ENCODE results near the gene MALT1. TPM values are rescaled to one million over a fixed set of nuclear protein-coding genes. Genes with fewer than 3 reads are reported as not detected.

MALT1 gene
- total and polyA plus RNA-seq, 2 donors (not counting 1 experiment from before 2014, with no cell fraction given): 42.4 to 81.2 TPM

DNA sequence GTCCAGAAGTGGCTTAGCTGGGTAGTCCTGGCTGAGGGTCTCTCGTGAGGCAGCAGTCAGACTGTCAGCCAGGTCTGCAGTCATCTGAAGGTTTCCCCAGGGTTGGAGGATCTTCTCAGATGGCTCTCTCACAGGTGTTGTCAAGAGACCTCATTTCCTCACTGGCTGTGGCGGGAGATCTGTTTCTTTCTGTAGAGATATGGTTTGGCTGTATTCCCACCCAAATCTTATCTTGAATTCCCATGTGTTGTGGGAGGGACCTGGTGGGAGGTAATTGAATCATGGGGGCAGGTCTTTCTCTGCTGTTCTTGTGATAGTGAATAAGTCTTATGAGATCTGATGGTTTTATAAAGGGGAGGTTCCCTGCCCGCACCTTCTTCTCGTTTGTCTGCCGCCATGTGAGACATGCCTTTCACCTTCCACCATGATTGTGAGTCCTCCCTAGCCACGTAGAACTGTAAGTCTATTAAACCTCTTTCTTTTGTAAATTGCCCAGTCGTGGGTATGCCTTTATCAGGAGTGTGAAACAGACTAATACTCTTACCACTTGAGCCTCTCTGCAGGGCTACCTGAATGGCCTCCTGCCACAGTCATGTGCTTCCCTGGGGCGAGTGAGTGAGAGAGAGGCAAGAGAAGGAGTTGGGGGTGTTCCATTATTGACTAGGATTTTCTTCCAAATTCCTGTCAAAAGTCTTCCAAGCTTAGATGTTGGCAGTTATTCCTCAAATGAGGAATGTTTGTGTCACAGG is 23.6 kb downstream of the MALT1 start:
- H3K4me1 ChIP-seq (ENCODE audit: control insufficient read depth in 2 of 2, insufficient read depth in 2 of 2, low read length in 2 of 2): peaks cover 0 to 2% of the 10 kb centered on the region in 2 donors
- no peak for DNase-seq
- Mint-ChIP-seq H3K27ac (peak overlapping the region; percentile 62), H3K27me3 (no peaks in the 10 kb centered on the region), H3K4me1 (peaks cover 33% of the 10 kb centered on the region), H3K4me3 (no peak overlapping the region), H3K9me3 (ENCODE audit: insufficient read depth) (no peaks in the 10 kb centered on the region)
- 82% methylated on average over 5 of the region's 8 CpGs for WGBS (ENCODE audit: insufficient coverage)
- H3K4me3 ChIP-seq (ENCODE audit: control extremely low read depth in 1 of 5, extremely low read depth in 1 of 5, insufficient read depth in 1 of 5, low read depth in 2 of 5, low read length in 4 of 5): no peak overlapping the region
- intact Hi-C loops (cut with micrococcal nuclease): no loop called here
- H3K4me2 ChIP-seq (replicated peaks; ENCODE audit: low read depth, low read length, poor library complexity, severe bottlenecking): no peak overlapping the region
- no peak overlapping the region for H2AFZ ChIP-seq (ENCODE audit: insufficient read depth, low read depth, low read length, poor library complexity, severe bottlenecking)
- TF ChIP-seq EZH2 (IDR thresholded peaks at IDR 0.05; ENCODE audit: borderline replicate concordance, insufficient read depth, low read depth, low read length, poor library complexity, severe bottlenecking) (no peak), CTCF (IDR thresholded peaks at IDR 0.05) (no peak)
- no peaks in the 10 kb centered on the region for H3K9me3 ChIP-seq (ENCODE audit: control extremely low read depth in 1 of 3, control insufficient read depth in 2 of 3, insufficient read depth in 1 of 3, low read length in 2 of 3)
- POLR2A ChIA-PET: no interaction called here
- no peak for ATAC-seq (ENCODE audit: low read depth)
- no peaks in the 10 kb centered on the region for H3K27me3 ChIP-seq (replicated peaks in 1 of 4; ENCODE audit: control extremely low read depth in 1 of 4, control insufficient read depth in 3 of 4, insufficient read depth in 4 of 4, low read length in 3 of 4)
- H4K20me1 ChIP-seq (ENCODE audit: control insufficient read depth, insufficient read depth, low read length, poor library complexity, severe bottlenecking): peaks cover 81% of the 10 kb centered on the region
- H3K79me2 ChIP-seq (ENCODE audit: control insufficient read depth, insufficient read depth, low read length): peaks cover 79% of the 10 kb centered on the region
- no peak overlapping the region for H3K27ac ChIP-seq (ENCODE audit: low read length in 2 of 2)
- H3K9ac ChIP-seq (ENCODE audit: low read length): no peak overlapping the region
- peaks cover 3 to 53% of the 10 kb centered on the region in 2 experiments for H3K36me3 ChIP-seq (replicated peaks in 1 of 2; ENCODE audit: control extremely low read depth in 1 of 2, control insufficient read depth in 1 of 2, extremely low read depth in 1 of 2, insufficient read depth in 2 of 2, low read length in 1 of 2)
- CTCF ChIA-PET: interaction anchor here (0.6 to 1.2 kb wide), 2 partner anchors 24 to 74 kb away, joined by 4 to 7 read pairs; partner anchors contain the start of gene MALT1

- no peak for TF ChIP-seq EZH2 (IDR thresholded peaks at IDR 0.05; ENCODE audit: borderline replicate concordance, insufficient read depth, low read depth, low read length, poor library complexity, severe bottlenecking)
- no peak for TF ChIP-seq CTCF (IDR thresholded peaks at IDR 0.05)
- Histone ChIP-seq H3K4me3 (ENCODE audit: control extremely low read depth in 1 of 5, extremely low read depth in 1 of 5, insufficient read depth in 1 of 5, low read depth in 2 of 5, low read length in 4 of 5) (no peak overlapping the region), H3K36me3 (replicated peaks in 1 of 2; ENCODE audit: control extremely low read depth in 1 of 2, control insufficient read depth in 1 of 2, extremely low read depth in 1 of 2, insufficient read depth in 2 of 2, low read length in 1 of 2) (peaks cover 2 to 52% of the 10 kb centered on the region in 2 experiments), H4K20me1 (ENCODE audit: control insufficient read depth, insufficient read depth, low read length, poor library complexity, severe bottlenecking) (peaks cover 78% of the 10 kb centered on the region), H3K9ac (ENCODE audit: low read length) (no peak overlapping the region), H3K4me2 (replicated peaks; ENCODE audit: low read depth, low read length, poor library complexity, severe bottlenecking) (no peak overlapping the region), H2AFZ (ENCODE audit: insufficient read depth, low read depth, low read length, poor library complexity, severe bottlenecking) (no peak overlapping the region), H3K4me1 (ENCODE audit: control insufficient read depth in 2 of 2, insufficient read depth in 2 of 2, low read length in 2 of 2) (peaks cover 0 to 2% of the 10 kb centered on the region in 2 donors), H3K27me3 (replicated peaks in 1 of 4; ENCODE audit: control extremely low read depth in 1 of 4, control insufficient read depth in 3 of 4, insufficient read depth in 4 of 4, low read length in 3 of 4) (no peaks in the 10 kb centered on the region), H3K9me3 (ENCODE audit: control extremely low read depth in 1 of 3, control insufficient read depth in 2 of 3, insufficient read depth in 1 of 3, low read length in 2 of 3) (no peaks in the 10 kb centered on the region), H3K27ac (ENCODE audit: low read length in 2 of 2) (no peak overlapping the region), H3K79me2 (ENCODE audit: control insufficient read depth, insufficient read depth, low read length) (peaks cover 71% of the 10 kb centered on the region)
- ATAC-seq (ENCODE audit: low read depth): no peak
- ChIA-PET POLR2A (no interaction called here), CTCF (interaction anchor here (0.7 to 1.2 kb wide), 2 partner anchors 23 to 25 kb away, joined by 3 to 7 read pairs; partner anchors contain the start of gene MALT1)
- no peaks in the 10 kb centered on the region for H3K9me3 Mint-ChIP-seq (ENCODE audit: insufficient read depth)
- H3K4me3 Mint-ChIP-seq: no peak overlapping the region
- 100% methylated on average over 2 of the region's 5 CpGs for WGBS (ENCODE audit: insufficient coverage)
- peak overlapping the region; percentile 54 for H3K27ac Mint-ChIP-seq
- no peaks in the 10 kb centered on the region for H3K27me3 Mint-ChIP-seq
- intact Hi-C loops (cut with micrococcal nuclease): no loop called here
- no peak for DNase-seq
- H3K4me1 Mint-ChIP-seq: peaks cover 33% of the 10 kb centered on the region
Measured at GRCh38 chr18:58695772-58696171, 24.5 kb downstream of the MALT1 start.

All from B cell (primary cell).